Prostate gland (tissue), 2 donors: Measurements from ENCODE around the gene ANXA6.

Experiments used
- CTCF ChIP-seq, 4 experiments: fragments of 200-600 bp in 2 of 4; fragments of 450-650 bp in 2 of 4; sonication (generic) in 2 of 4; IDR thresholded peaks; 1 replicate in 3 of 4; 2 replicates in 1 of 4; pipeline ENCODE4 v1.5.1; 2016 to 2019; ENCODE audit warnings: antibody characterized with exemption in 4 of 4, mild to moderate bottlenecking in 2 of 4, moderate library complexity in 2 of 4
- POLR2A ChIP-seq: fragments of 450-650 bp; IDR thresholded peaks from one replicate; pipeline ENCODE4 v1.6.1; 2016; ENCODE audit warnings: antibody characterized with exemption, mild to moderate bottlenecking

GRCh38 chr5:151092762-151093161, 64.8 kb downstream of the ANXA6 start:
- no peak for TF ChIP-seq CTCF (IDR thresholded peaks at IDR 0.05)
- TF ChIP-seq POLR2A = no peak
